Endothelial cell of umbilical vein (primary cell): ENCODE measurements around the gene RFX7. TPM values are rescaled to one million over a fixed set of nuclear protein-coding genes. Genes with fewer than 3 reads are reported as not detected.
"Not testable (repeated sequence)": the region's sequence is repeated elsewhere in the genome, so short reads cannot be mapped to it uniquely, and the experiment has no call there.

ENCODE experiments used
- BruUV-seq: library from RNA; stranded (reverse); fragments of 400-500 nt; replicated peaks from 2 replicates; lab custom pipeline; 2021; lab: Mats Ljungman, UMichigan
- CTCF ChIA-PET: fragments of 300-600, 350-600 bp; sonication (Branson Sonifier 250); formaldehyde crosslinking; loops from one replicate; lab custom pipeline; 2021; ENCODE audit warnings: antibody characterized with exemption, inconsistent platforms; lab: Charles Lee
- POLR2A ChIA-PET: fragments of 300-600, 350-600 bp; sonication (Branson Sonifier 250); formaldehyde crosslinking; loops from one replicate; lab custom pipeline; 2021; ENCODE audit warnings: antibody characterized with exemption, inconsistent platforms; lab: Charles Lee
- DNase-seq: peaks from one replicate; pipeline ENCODE4 v3.0.0-alpha.2; 2011; ENCODE audit warnings: low read depth, low spot score
- FAIRE-seq: peaks from 2 replicates; lab custom pipeline; 2011; peaks lifted over from hg19 to GRCh38; lab: Jason Lieb, UNC
- H2AFZ ChIP-seq: 2 replicates; pipeline ENCODE4 v1.6.0; 2012; ENCODE audit warnings: low read depth, low read length, control low read depth, inconsistent platforms
- H3K27ac ChIP-seq: 2 replicates; pipeline ENCODE4 v1.5.1; 2011; ENCODE audit warnings: low read depth, mild to moderate bottlenecking, control low read depth, low read length, moderate library complexity; ENCODE audit not compliant: insufficient read depth
- H3K27me3 ChIP-seq, 2 experiments: 2 replicates each; pipeline versions ENCODE4 v1.6.0 to v1.6.1; 2011; ENCODE audit warnings: low read length in 2 of 2, mixed read lengths in 1 of 2; ENCODE audit not compliant: control insufficient read depth in 2 of 2, insufficient read depth in 2 of 2
- H3K36me3 ChIP-seq, 2 experiments: 2 replicates in 1 of 2; 3 replicates in 1 of 2; pipeline ENCODE4 v1.5.1; 2011; ENCODE audit warnings: low read length in 2 of 2, mild to moderate bottlenecking in 1 of 2, moderate library complexity in 1 of 2; ENCODE audit not compliant: control insufficient read depth in 2 of 2, insufficient read depth in 2 of 2; ENCODE audit errors: extremely low read depth in 1 of 2
- H3K4me1 ChIP-seq: 3 replicates; pipeline ENCODE4 v1.5.1; 2011; ENCODE audit warnings: mild to moderate bottlenecking, low read length; ENCODE audit not compliant: control insufficient read depth, insufficient read depth; ENCODE audit errors: extremely low read depth
- H3K4me2 ChIP-seq: 2 replicates; pipeline ENCODE4 v1.6.1; 2011; ENCODE audit warnings: low read length, control low read depth, mixed read lengths; ENCODE audit not compliant: insufficient read depth
- H3K4me3 ChIP-seq, 3 experiments: fragments of 200-600 bp in 1 of 3; sonication (generic), shearing (Covaris generic) in 1 of 3; replicated peaks in 1 of 3; 2 replicates each; pipeline ENCODE4 v1.5.1; 2011 to 2016; ENCODE audit warnings: control low read depth in 3 of 3, low read length in 3 of 3, mild to moderate bottlenecking in 2 of 3, inconsistent platforms in 1 of 3, low read depth in 1 of 3, moderate library complexity in 1 of 3; ENCODE audit not compliant: insufficient read depth in 1 of 3
- H3K79me2 ChIP-seq: 2 replicates; pipeline ENCODE4 v1.6.0; 2012; ENCODE audit warnings: low read length, inconsistent platforms; ENCODE audit not compliant: control insufficient read depth, insufficient read depth
- H3K9ac ChIP-seq: replicated peaks from 2 replicates; pipeline ENCODE3; 2011; ENCODE audit warnings: low read length, control low read depth; ENCODE audit not compliant: insufficient read depth; ENCODE audit errors: extremely low read depth
- H3K9me1 ChIP-seq: replicated peaks from 3 replicates; pipeline ENCODE4 v1.6.0; 2011; ENCODE audit warnings: mild to moderate bottlenecking, low read length; ENCODE audit not compliant: control insufficient read depth, insufficient read depth; ENCODE audit errors: extremely low read depth
- H3K9me3 ChIP-seq: replicated peaks from 2 replicates; pipeline ENCODE4 v1.5.1; 2012; ENCODE audit warnings: low read length, inconsistent platforms; ENCODE audit not compliant: control insufficient read depth, insufficient read depth
- H4K20me1 ChIP-seq: replicated peaks from 2 replicates; pipeline ENCODE3; 2011; ENCODE audit warnings: mild to moderate bottlenecking, low read length; ENCODE audit not compliant: control insufficient read depth, insufficient read depth; ENCODE audit errors: extremely low read depth
- EZH2 ChIP-seq: IDR thresholded peaks from 2 replicates; pipeline ENCODE4 v1.6.1; 2012; ENCODE audit warnings: borderline replicate concordance, low read depth, mild to moderate bottlenecking, moderate library complexity, low read length, inconsistent platforms; ENCODE audit not compliant: severe bottlenecking
- FOS ChIP-seq: IDR thresholded peaks from 2 replicates; pipeline ENCODE4 v1.6.1; 2011; ENCODE audit warnings: mild to moderate bottlenecking, low read length, moderate library complexity, borderline replicate concordance; ENCODE audit not compliant: insufficient read depth
- GATA2 ChIP-seq: IDR thresholded peaks from 2 replicates; pipeline ENCODE4 v1.7.0; 2011; ENCODE audit warnings: low read depth, mild to moderate bottlenecking, moderate library complexity, mixed read lengths, low read length; ENCODE audit not compliant: insufficient read length, insufficient read depth
- JUN ChIP-seq: IDR thresholded peaks from 2 replicates; pipeline ENCODE4 v1.6.1; 2011; ENCODE audit warnings: borderline replicate concordance, low read depth; ENCODE audit not compliant: insufficient read length, insufficient read depth
- MAX ChIP-seq: IDR thresholded peaks from 2 replicates; pipeline ENCODE4 v1.6.1; 2011; ENCODE audit not compliant: insufficient read depth, insufficient read length
- MYC ChIP-seq: IDR thresholded peaks from one replicate; pipeline ENCODE4 v1.6.1; 2011; ENCODE audit warnings: mild to moderate bottlenecking, low read depth, low read length
- POLR2A ChIP-seq: IDR thresholded peaks from 2 replicates; pipeline ENCODE4 v1.6.1; 2012; ENCODE audit warnings: low read depth, mild to moderate bottlenecking, control low read depth, low read length
- POLR2AphosphoS5 ChIP-seq: IDR thresholded peaks from 2 replicates; pipeline ENCODE4 v1.6.1; 2012; ENCODE audit warnings: low read depth, mild to moderate bottlenecking, control low read depth, low read length, moderate library complexity; ENCODE audit not compliant: insufficient read depth
- dilution Hi-C: fragments of 300-500 bp; cut with MboI; formaldehyde crosslinking; loops from one replicate; pipeline ENCODE4 v1.15.0; 2019; ENCODE audit warnings: low sequenced_read_pairs; ENCODE audit not compliant: extremely low pct_ligation_motif_present
- intact Hi-C: fragments of 100-400 bp; cut with micrococcal nuclease; formaldehyde crosslinking; loops from one replicate; pipeline ENCODE4 v1.10.0; 2022
- polyA plus RNA-seq, 4 experiments: library from polyadenylated mRNA; depleted of rRNA in 3 of 4; stranded (reverse) in 3 of 4; unstranded in 1 of 4; fragments of >200 nt; gene quantifications; 2 replicates each; pipeline versions ENCODE4 v1.2.1 to v1.2.3, GENCODE V29; 2011 to 2012; ENCODE audit warnings: missing spikeins in 1 of 4
- total RNA-seq: library from RNA; stranded (reverse); gene quantifications from 2 replicates; pipeline ENCODE4 v1.2.3, GENCODE V29; 2021
- TF ChIP-seq, protein P1 (sequence below), 2 donors: IDR thresholded peaks; 1 replicate in 1 of 2; 2 replicates in 1 of 2; pipeline ENCODE4 v1.5.1; 2011; ENCODE audit warnings: low read length in 2 of 2, mild to moderate bottlenecking in 2 of 2, moderate library complexity in 2 of 2, control low read depth in 1 of 2, inconsistent platforms in 1 of 2, low read depth in 1 of 2; ENCODE audit not compliant: insufficient read depth in 1 of 2; ENCODE audit errors: extremely low read depth in 1 of 2

The RFX7 gene
- total and polyA plus RNA-seq, 2 donors (not counting 3 experiments of a cell fraction or from before 2014, with no cell fraction given): 6.3 to 23.0 TPM

GRCh38 chr15:56156877-56157276 is 86.8 kb downstream of the RFX7 start:
- Histone ChIP-seq H3K4me1 (peaks cover 2% of the 10 kb centered on the region), H3K9ac (no peak overlapping the region), H3K27me3 (no peaks in the 10 kb centered on the region), H3K9me3 (no peaks in the 10 kb centered on the region), H3K27ac (no peak overlapping the region), H3K4me2 (no peak overlapping the region), H3K4me3 (no peak overlapping the region), H2AFZ (no peak overlapping the region), H4K20me1 (peaks cover 5% of the 10 kb centered on the region), H3K9me1 (no peaks in the 10 kb centered on the region), H3K36me3 (no peaks in the 10 kb centered on the region), H3K79me2 (peaks cover 17% of the 10 kb centered on the region)
- BruUV-seq: no TSS peak
- DNase-seq: no peak
- POLR2A ChIA-PET: no interaction called here
- dilution Hi-C loops (no loop called here), intact Hi-C loops (no loop called here)
- FAIRE-seq: no peak
- TF ChIP-seq POLR2A (no peak), MYC (no peak), FOS (no peak), MAX (no peak), POLR2AphosphoS5 (no peak), EZH2 (no peak), JUN (no peak), GATA2 (no peak)
- TF ChIP-seq, protein P1, sequence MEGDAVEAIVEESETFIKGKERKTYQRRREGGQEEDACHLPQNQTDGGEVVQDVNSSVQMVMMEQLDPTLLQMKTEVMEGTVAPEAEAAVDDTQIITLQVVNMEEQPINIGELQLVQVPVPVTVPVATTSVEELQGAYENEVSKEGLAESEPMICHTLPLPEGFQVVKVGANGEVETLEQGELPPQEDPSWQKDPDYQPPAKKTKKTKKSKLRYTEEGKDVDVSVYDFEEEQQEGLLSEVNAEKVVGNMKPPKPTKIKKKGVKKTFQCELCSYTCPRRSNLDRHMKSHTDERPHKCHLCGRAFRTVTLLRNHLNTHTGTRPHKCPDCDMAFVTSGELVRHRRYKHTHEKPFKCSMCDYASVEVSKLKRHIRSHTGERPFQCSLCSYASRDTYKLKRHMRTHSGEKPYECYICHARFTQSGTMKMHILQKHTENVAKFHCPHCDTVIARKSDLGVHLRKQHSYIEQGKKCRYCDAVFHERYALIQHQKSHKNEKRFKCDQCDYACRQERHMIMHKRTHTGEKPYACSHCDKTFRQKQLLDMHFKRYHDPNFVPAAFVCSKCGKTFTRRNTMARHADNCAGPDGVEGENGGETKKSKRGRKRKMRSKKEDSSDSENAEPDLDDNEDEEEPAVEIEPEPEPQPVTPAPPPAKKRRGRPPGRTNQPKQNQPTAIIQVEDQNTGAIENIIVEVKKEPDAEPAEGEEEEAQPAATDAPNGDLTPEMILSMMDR (IDR thresholded peaks at IDR 0.05; ENCODE audit: extremely low read depth in 1 of 2, insufficient read depth in 1 of 2, low read depth in 1 of 2, low read length in 2 of 2): no peak
- CTCF ChIA-PET: interaction anchor here (1.1 kb wide), 1 partner anchor 49 kb away, joined by 3 read pairs; no protein-coding TSS in a partner anchor

DNA sequence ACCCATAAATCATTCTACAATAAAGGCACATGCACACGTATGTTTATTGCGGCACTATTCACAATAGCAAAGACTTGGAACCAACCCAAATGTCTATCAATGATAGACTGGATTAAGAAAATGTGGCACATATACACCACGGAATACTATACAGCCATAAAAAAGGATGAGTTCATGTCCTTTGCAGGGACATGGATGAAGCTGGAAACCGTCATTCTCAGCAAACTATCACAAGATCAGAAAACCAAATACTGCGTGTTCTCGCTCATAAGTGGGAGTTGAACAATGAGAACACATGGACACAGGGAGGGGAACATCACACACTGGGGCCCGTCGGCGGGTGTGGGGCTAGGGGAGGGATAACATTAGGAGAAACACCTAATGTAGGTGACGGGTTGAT is 88.4 kb downstream of the RFX7 start:
- H3K27me3 ChIP-seq, POLR2A ChIA-PET, H3K4me1 ChIP-seq, H3K27ac ChIP-seq, dilution Hi-C loops, H2AFZ ChIP-seq, H3K9ac ChIP-seq, CTCF ChIA-PET, BruUV-seq, FAIRE-seq, DNase-seq, H3K9me1 ChIP-seq, H3K9me3 ChIP-seq, H4K20me1 ChIP-seq, H3K4me3 ChIP-seq, H3K36me3 ChIP-seq, H3K4me2 ChIP-seq, intact Hi-C loops: not testable (repeated sequence)
- peaks cover 21% of the 10 kb centered on the region for H3K79me2 ChIP-seq

GRCh38 chr15:56154768-56155167 is 88.9 kb downstream of the RFX7 start:
- FAIRE-seq, H3K9me1 ChIP-seq, H3K4me1 ChIP-seq, H2AFZ ChIP-seq, DNase-seq, dilution Hi-C loops, CTCF ChIA-PET, H3K4me2 ChIP-seq, H3K27ac ChIP-seq, BruUV-seq, POLR2A ChIA-PET, intact Hi-C loops, H4K20me1 ChIP-seq, H3K27me3 ChIP-seq, H3K9me3 ChIP-seq, H3K4me3 ChIP-seq, H3K36me3 ChIP-seq, H3K9ac ChIP-seq: not testable (repeated sequence)
- peaks cover 24% of the 10 kb centered on the region for H3K79me2 ChIP-seq
